Putamen (tissue), 1 donor: ENCODE results near the gene ZBTB21.
"Not testable (repeated sequence)": the region's sequence is repeated elsewhere in the genome, so short reads cannot be mapped to it uniquely, and the experiment has no call there.

Source experiments
- DNase-seq: peaks from one replicate; pipeline ENCODE4 v3.0.0-alpha.2; 2016; ENCODE audit warnings: low spot score

Gene ZBTB21

GRCh38 chr21:41951876-41952567, 58.1 kb downstream of the ZBTB21 start:
- no peak for DNase-seq

GRCh38 chr21:41950941-41951351, 59.2 kb downstream of the ZBTB21 start:
- no peak for DNase-seq

DNA sequence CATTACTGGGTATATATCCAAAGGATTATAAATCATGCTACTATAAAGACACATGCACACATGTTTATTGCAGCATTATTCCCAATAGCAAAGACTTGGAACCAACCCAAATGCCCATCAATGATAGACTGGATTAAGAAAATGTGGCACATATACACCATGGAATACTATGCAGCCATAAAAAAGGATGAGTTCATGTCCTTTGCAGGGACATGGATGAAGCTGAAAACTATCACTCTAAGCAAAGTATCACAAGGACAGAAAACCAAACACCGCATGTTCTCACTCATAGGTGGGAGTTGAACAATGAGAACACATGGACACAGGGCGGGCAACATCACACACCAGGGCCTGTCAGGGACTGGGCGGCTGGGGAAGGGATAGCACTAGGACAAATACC, 60.5 kb downstream of the ZBTB21 start:
- not testable (repeated sequence) for DNase-seq

DNA sequence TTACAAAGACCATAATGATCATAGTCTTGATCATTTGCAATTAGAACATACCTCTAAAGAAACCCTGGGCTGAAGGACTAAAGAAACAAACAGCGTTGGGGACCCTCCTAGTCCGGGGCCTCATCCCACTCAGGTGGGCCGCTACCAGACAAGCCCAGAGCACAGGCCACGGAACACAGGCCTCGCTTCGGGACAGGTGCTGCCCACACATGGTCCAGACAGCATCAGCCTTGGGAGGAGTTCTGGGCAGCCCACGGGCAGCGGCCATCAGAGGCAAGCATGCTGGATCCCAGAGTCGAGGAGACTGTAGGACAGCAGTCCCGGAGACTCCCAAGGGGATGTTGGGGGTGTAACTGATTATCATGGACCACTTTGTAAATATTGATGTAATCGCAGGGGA, 61.3 kb downstream of the ZBTB21 start:
- no peak for DNase-seq

DNA sequence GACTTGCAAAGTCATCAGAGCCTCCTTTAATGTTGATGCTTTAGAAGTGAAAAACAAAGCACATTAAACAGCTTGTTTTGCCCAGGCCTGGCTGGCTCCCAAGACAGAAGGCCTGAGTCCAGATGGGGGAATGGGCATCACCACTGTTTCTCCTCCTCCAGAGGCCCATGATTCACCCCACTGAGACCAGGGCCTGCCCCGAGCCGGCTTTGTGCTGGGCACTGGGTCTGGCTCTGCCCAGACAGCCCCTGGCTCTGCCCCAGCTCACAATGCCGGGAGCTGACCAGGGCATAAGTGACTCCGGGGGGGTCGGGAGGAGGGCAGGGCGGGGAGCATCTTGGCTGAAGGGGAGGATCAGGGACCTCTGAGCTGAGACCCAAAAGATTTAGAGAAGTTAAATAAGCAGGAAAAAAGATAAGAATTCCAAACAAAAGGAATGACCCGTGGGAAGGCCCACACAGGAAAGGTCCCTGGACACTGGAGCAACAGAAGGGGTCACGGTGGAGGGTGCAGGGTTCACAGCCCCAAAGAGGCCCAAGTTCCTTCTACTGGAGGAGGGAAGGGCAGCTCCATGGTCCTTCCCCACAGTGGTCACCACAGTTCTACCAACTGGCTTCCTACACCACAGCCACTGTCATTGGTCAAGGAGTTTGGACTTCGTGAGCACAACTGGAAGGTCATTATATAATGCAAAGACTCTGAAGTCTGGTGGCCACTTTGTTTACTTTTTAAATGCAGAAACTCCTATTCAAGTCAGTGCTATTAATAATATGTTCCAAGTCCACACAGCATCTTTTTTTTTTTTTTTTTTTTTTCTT, 61.9 kb downstream of the ZBTB21 start:
- peak; percentile 86 for DNase-seq

GRCh38 chr21:41945982-41946381, 64.2 kb downstream of the ZBTB21 start:
- DNase-seq = no peak

DNA sequence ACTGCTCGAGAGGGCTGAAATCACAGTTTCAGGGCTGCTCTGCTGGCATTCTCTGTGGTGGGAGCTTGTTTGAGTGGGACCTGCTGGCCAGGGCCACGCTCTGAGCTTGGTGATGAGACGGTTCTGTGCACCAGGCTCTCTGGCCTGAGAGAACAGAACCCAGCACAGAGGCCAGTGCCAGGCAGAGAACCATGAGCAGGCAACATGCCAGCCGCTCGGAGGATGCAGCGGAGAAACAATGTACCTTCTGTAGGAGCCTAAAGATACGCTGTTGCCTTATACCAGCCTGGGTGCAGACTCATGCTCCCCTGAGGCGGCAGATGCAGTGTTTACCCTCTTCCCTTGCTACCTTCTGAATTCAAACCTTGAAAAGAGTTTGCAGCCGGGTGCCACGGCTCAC, 66.3 kb downstream of the ZBTB21 start:
- DNase-seq = no peak

- DNase-seq = no peak
Observed at GRCh38 chr21:41942457-41942856, 67.7 kb downstream of the ZBTB21 start.

DNA sequence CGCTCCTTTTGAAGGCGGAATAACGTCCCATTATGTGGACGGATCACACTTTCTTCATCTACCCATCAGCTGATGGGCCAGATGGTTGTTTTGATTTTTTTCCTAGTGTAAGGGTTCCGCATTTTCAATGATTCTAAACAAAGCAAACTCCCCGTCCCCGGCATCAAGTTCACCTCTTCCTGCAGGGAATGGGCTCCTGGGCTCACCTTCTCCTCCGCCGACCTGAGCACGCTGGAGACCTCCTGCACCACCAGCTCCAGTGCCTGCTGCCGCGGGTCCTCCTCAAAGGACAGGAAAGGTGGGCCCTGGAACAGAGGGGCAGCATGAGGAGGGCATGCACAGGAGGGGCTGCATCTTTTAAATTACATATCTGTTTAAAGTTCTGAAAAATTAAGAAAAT, 68.2 kb downstream of the ZBTB21 start:
- no peak for DNase-seq

DNA sequence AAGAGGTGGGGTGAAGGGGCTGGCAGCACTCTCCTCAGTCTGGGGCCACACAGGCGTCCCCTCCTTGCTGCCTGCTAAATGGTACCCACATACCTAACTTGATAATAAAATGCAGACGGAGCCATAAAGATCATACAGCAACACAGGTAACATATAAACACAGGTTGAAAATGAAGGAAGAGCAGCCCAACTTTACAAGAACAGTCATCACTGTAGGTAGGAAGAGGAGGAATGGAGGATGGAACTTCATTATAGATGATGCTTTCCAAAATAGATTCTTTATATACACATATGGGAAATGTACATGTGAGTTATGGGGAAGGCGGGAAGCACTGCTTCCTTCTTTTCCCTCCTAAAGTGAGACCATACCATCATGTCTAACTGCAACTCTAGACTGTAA, 69.7 kb downstream of the ZBTB21 start:
- no peak for DNase-seq

- no peak for DNase-seq
Observed at GRCh38 chr21:41939391-41939790, 70.8 kb downstream of the ZBTB21 start.
